ENCODE data around the gene XPC. TPM values are rescaled to one million over a fixed set of nuclear protein-coding genes. Genes with fewer than 3 reads are reported as not detected.

XPC gene
- total RNA-seq, 1 experiment from 2014 or later = 57.2 TPM

DNA sequence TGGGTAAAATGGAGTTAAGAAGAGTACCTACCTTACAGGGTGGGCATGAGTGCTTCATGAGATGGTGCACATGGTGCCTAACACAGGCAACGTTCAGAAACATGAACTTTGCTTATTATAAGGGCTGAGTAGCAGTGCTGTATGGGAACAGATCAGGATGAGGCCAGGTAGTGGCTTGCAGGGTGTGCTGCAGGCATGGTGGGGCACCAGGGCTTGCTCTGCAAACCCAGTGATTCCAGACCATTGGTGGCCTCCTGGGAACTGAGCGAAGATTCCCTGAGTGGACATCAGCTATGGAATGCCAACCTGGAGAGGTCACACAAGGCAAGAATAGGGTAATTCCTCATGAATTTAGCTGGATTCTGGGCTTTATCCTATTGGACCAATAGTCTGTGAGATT is 37.7 kb downstream of the XPC start:
- DNase-seq (ENCODE audit: low spot score) = no peak
- no peak overlapping the region for H3K4me3 ChIP-seq (ENCODE audit: low read depth, low read length, poor library complexity, severe bottlenecking)
- no peaks in the 10 kb centered on the region for H3K9me3 ChIP-seq (ENCODE audit: low read depth, low read length, poor library complexity, severe bottlenecking)
- H3K27ac ChIP-seq (ENCODE audit: low read depth, low read length, poor library complexity, severe bottlenecking) = no peak overlapping the region
- CTCF ChIA-PET = no interaction called here
- peaks cover 19% of the 10 kb centered on the region for H3K4me1 ChIP-seq (ENCODE audit: insufficient read depth, low read length, poor library complexity, severe bottlenecking)
- H3K36me3 ChIP-seq (ENCODE audit: insufficient read depth, low read length, poor library complexity, severe bottlenecking) = peaks cover 24% of the 10 kb centered on the region
- POLR2A ChIA-PET (ENCODE audit: low non-redundant PET) = no interaction called here
- H3K27me3 ChIP-seq (replicated peaks; ENCODE audit: insufficient read depth, low read depth, low read length, poor library complexity) = no peaks in the 10 kb centered on the region
- intact Hi-C loops (cut with micrococcal nuclease; ENCODE audit: unreplicated experiment) = no loop called here
- TF ChIP-seq EZH2 (IDR thresholded peaks at IDR 0.05; ENCODE audit: borderline replicate concordance, low read depth, low read length, poor library complexity, severe bottlenecking) = no peak
- TF ChIP-seq, protein P1, sequence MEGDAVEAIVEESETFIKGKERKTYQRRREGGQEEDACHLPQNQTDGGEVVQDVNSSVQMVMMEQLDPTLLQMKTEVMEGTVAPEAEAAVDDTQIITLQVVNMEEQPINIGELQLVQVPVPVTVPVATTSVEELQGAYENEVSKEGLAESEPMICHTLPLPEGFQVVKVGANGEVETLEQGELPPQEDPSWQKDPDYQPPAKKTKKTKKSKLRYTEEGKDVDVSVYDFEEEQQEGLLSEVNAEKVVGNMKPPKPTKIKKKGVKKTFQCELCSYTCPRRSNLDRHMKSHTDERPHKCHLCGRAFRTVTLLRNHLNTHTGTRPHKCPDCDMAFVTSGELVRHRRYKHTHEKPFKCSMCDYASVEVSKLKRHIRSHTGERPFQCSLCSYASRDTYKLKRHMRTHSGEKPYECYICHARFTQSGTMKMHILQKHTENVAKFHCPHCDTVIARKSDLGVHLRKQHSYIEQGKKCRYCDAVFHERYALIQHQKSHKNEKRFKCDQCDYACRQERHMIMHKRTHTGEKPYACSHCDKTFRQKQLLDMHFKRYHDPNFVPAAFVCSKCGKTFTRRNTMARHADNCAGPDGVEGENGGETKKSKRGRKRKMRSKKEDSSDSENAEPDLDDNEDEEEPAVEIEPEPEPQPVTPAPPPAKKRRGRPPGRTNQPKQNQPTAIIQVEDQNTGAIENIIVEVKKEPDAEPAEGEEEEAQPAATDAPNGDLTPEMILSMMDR (conservative IDR thresholded peaks at IDR 0.05; ENCODE audit: low read depth, low read length) = no peak
- no TSS peak for BruUV-seq (replicated peaks)

DNA sequence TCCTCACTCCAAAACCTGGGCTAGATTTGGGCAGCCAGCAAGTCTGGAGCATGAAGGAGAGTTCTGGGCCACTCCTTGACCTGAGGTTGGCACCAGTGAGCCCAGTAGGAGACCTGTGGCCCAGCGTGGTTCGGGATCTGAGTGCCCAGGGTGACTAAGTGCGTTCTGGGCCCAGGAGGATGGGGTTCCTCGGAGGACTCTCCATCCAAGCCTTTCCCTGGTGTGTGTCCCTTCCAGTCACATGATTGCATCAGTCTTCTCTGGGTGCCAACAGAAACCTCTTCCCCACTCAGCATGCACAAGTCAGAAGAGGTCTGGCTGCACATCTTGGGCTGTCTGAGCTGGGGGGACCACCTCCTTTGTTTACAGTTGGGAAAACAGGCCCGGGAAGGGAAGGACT is 38.6 kb downstream of the XPC start:
- peaks cover 31% of the 10 kb centered on the region for H3K36me3 ChIP-seq (ENCODE audit: insufficient read depth, low read length, poor library complexity, severe bottlenecking)
- ChIA-PET POLR2A (ENCODE audit: low non-redundant PET) (no interaction called here), CTCF (no interaction called here)
- peak overlapping the region; percentile 16 for H3K27ac ChIP-seq (ENCODE audit: low read depth, low read length, poor library complexity, severe bottlenecking)
- no peak for DNase-seq (ENCODE audit: low spot score)
- H3K9me3 ChIP-seq (ENCODE audit: low read depth, low read length, poor library complexity, severe bottlenecking) = no peaks in the 10 kb centered on the region
- peaks cover 14% of the 10 kb centered on the region for H3K4me1 ChIP-seq (ENCODE audit: insufficient read depth, low read length, poor library complexity, severe bottlenecking)
- H3K4me3 ChIP-seq (ENCODE audit: low read depth, low read length, poor library complexity, severe bottlenecking) = no peak overlapping the region
- no peaks in the 10 kb centered on the region for H3K27me3 ChIP-seq (replicated peaks; ENCODE audit: insufficient read depth, low read depth, low read length, poor library complexity)
- intact Hi-C loops (cut with micrococcal nuclease; ENCODE audit: unreplicated experiment) = no loop called here
- TF ChIP-seq, protein P1 (conservative IDR thresholded peaks at IDR 0.05; ENCODE audit: low read depth, low read length) = no peak
- TF ChIP-seq EZH2 (IDR thresholded peaks at IDR 0.05; ENCODE audit: borderline replicate concordance, low read depth, low read length, poor library complexity, severe bottlenecking) = no peak
- no TSS peak for BruUV-seq (replicated peaks)

DNA sequence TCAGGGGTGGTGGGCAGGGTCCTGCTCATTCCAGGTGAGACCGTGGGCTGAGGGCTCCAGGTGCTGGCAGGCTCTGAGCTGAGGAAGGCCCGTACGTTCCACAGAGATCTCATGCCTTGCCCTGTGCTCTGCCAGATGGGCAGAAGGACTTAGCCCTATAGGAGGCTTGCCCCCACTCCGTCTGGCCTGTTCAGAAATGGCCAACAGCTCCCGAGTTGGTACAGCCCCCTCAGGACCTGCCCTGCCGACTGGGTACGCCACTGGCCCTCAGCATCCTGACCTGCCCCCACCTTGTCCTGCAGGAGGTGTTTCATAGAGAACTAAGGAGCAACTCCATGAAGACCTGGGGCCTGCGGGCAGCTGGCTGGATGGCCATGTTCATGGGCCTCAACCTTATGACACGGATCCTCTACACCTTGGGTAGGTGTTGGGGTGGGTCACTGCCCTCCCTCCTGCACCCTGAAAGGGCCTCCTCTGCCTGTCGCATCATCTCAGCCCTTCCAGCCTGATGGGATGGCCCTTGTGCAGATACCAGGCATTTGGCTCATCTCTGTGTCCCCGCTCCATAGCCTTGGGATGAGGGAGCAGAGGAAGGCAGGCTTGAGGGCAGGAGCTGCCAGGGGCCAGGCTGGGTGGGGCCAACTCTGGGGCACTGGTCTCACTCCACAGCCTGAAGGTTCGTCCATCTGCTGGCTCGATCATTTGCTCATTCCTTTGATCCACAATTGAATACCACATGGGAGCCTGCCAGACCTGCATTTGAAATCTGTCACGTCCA is 39.3 kb downstream of the XPC start:
- intact Hi-C loops (cut with micrococcal nuclease; ENCODE audit: unreplicated experiment) = no loop called here
- TF ChIP-seq, protein P1 (conservative IDR thresholded peaks at IDR 0.05; ENCODE audit: low read depth, low read length) = no peak
- no peak for TF ChIP-seq EZH2 (IDR thresholded peaks at IDR 0.05; ENCODE audit: borderline replicate concordance, low read depth, low read length, poor library complexity, severe bottlenecking)
- no peak for DNase-seq (ENCODE audit: low spot score)
- Histone ChIP-seq H3K27me3 (replicated peaks; ENCODE audit: insufficient read depth, low read depth, low read length, poor library complexity) (no peaks in the 10 kb centered on the region), H3K4me1 (ENCODE audit: insufficient read depth, low read length, poor library complexity, severe bottlenecking) (peaks cover 6% of the 10 kb centered on the region), H3K27ac (ENCODE audit: low read depth, low read length, poor library complexity, severe bottlenecking) (no peak overlapping the region), H3K4me3 (ENCODE audit: low read depth, low read length, poor library complexity, severe bottlenecking) (no peak overlapping the region), H3K9me3 (ENCODE audit: low read depth, low read length, poor library complexity, severe bottlenecking) (no peaks in the 10 kb centered on the region), H3K36me3 (ENCODE audit: insufficient read depth, low read length, poor library complexity, severe bottlenecking) (peaks cover 33% of the 10 kb centered on the region)
- POLR2A ChIA-PET (ENCODE audit: low non-redundant PET) = no interaction called here
- CTCF ChIA-PET = no interaction called here
- no TSS peak for BruUV-seq (replicated peaks)
